ENCODE results near the gene NUP62.
"Not testable (repeated sequence)": the region's sequence is repeated elsewhere in the genome, so short reads cannot be mapped to it uniquely, and the experiment has no call there.

The NUP62 gene

GRCh38 chr19:49951806-49952478 lies 22.6 kb upstream of the NUP62 start:
- DNase-seq, result no peak

GRCh38 chr19:49950956-49951526 lies 21.7 kb upstream of the NUP62 start:
- no peak for DNase-seq

GRCh38 chr19:49950590-49950948 lies 21.3 kb upstream of the NUP62 start:
- no peak for DNase-seq

DNA sequence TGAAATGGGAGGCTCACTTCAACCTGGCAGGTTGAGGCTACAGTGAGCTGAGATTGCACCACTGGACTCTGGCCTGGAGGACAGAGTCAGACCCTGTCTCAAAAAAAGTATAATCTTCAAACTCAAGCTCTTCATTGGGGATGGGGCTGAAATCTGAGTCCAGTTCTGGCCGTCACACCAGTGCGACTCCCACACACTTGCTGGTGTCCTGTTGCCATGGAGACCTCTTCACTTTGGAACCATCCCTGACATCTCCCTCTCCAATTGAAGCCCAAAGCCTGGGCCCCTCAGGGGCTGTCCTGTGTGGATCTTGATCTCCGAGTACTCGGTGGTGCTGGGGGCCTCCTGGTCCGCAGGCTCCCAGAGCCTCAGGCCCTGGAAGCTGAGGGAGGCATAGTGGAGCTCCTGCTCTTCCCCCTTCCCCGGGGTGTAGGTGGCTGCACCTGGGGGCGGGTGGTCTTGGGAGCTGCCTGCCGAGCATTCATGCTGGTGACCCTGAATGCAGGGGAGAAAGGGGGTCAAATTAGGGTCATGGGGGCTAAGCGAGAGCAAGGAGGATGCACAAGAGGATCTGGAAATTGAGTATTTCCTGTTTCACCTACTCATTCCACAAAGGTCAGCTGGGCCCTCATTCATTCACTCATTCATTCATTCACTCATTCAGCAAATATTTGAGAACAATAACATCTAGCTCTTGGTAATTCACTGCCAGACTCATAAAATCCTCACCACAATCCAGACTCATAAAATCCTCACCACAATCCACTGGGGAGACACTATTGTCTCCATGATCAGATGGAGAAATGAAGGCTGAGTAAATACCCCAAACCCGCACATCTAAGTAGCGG lies 20.7 kb upstream of the NUP62 start:
- no peak for DNase-seq

GRCh38 chr19:49946415-49946814 lies 17.1 kb upstream of the NUP62 start:
- DNase-seq, result no peak

DNA sequence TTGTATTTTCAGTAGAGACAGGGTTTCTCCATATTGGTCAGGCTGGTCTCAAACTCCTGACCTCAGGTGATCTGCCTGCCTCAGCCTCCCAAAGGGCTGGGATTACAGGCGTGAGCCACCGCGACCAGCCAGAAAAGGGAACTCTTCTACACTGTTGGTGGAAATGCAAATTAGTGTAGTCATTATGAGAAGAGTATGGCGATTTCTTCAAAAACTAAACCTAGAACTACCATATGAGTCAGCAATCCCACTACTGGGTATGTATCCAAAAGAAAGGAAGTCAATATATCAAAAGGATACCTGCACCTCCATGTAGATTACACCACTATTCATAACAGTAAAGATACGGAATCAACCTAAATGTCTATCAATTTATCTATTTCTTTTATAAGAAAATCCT lies 15.3 kb upstream of the NUP62 start:
- DNase-seq, result not testable (repeated sequence)

DNA sequence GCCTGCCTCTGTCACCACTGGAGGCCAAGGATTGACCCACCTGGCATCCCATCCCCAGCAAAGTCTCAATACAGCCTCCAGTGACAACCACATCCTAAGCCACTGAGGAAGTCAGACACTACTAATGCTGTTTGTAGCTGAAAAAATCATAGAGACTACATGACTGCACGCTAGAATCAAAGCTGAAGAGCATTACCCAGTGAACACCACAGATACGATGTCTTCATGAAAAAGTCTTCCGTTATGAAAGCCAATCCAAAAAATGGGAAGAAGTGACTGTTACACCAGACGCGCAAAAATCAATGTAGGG lies 11.1 kb upstream of the NUP62 start:
- DNase-seq, result no peak

DNA sequence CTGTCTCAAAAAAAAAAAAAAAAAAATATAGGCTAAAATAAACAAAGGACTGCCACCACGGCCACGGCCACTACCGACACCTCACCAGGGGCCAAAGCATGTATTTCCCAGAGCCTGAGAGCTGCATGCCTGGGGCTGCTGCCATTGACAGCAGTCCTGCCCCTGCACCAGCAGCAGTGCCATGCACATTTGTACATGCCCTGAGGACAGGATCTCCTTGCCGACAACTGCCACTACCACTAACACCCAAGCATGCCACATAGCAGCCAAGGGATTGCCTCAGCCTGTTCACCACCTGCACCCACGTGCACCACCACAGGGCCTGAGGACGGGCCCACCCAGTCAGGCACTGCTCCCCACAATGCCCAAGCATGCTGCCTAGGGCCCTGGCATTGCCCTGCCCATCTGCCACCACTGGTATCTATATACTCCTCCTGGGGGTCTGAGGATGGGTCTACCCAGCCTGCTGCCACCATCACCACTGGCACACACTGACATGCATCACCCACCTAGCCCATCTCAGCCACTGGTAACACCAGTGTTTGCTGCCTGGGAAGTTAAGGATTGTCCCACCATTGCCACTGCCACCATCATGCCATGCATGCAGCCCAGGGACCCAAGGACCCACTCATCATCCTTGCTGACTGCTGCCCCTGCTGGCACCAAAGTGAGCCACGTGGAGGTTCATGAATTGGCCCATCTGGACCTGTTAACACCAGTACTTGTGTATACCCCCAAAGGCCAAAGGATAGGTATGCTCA lies 10.6 kb upstream of the NUP62 start:
- DNase-seq, result no peak

- no peak for DNase-seq
These were observed 9.4 kb upstream of the NUP62 start for GRCh38 chr19:49938662-49939061.

GRCh38 chr19:49937750-49938381 lies 8.6 kb upstream of the NUP62 start:
- DNase-seq, result peak; percentile 75

DNA sequence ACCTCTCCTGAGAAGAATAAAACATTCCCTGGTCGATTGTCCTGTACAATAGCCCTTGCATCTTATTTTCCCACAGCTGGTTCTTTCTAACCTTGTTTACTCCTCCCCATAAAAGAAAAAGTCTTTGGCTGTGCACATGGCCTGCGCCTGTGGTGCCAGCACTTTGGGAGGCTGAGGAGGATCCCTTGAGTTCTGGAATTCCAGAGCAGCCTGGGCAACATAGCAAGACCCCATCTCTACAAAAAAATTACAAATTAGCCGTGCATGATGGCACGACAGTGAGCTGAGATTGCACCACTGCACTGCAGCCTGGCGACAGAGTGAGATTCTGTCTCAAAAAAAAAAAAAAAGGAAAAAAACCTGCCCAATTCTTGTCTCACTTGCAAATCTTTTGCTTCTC lies 7.2 kb upstream of the NUP62 start:
- no peak for DNase-seq

- DNase-seq, result no peak
These were observed 4.3 kb upstream of the NUP62 start for GRCh38 chr19:49933643-49934042.

GRCh38 chr19:49932731-49933131 lies 3.4 kb upstream of the NUP62 start:
- peak; percentile 20 for DNase-seq

- no peak for DNase-seq
These were observed 2.7 kb upstream of the NUP62 start for GRCh38 chr19:49932041-49932451.

GRCh38 chr19:49931293-49932040 lies 2.2 kb upstream of the NUP62 start:
- DNase-seq, result no peak

GRCh38 chr19:49930483-49931011 lies 1.2 kb upstream of the NUP62 start:
- no peak for DNase-seq

GRCh38 chr19:49929611-49930482 lies 543 bp upstream of the NUP62 start:
- peak; percentile 86 for DNase-seq

DNA sequence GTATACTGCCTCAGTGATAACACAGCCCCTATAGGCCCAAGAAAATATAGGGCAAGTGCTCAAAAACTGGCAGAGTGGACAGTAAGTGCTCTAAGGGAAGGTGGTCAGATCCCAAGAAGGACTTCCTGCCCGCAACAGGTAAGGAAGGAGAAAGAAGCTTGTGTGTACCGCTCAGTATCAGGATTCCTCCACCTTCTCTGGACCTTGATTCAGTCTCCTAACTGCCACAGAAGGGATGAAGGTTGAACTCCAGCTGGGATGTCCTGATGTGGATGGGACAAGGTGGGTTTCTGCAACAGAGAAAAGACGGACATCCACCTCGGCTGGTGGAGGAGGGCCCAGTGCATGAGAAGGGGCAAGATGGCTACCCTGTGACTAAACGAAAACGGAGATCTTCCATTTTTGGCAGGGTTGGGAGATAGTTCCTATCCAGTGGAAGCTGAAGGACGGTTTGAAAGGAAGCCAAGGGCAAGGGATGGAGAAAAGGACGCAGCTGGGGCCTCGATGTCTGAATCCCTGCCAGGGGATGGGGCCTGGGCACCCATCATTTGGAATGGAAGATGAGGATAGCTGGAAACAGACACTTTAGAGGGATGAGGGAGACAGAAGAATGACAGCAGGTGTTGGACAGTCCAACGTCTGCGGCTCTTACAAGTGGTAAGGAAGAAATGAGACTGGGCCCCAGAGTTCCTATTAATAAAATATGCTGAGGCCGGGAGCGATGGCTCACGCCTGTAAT lies 1.6 kb downstream of the NUP62 start:
- no peak for DNase-seq

DNA sequence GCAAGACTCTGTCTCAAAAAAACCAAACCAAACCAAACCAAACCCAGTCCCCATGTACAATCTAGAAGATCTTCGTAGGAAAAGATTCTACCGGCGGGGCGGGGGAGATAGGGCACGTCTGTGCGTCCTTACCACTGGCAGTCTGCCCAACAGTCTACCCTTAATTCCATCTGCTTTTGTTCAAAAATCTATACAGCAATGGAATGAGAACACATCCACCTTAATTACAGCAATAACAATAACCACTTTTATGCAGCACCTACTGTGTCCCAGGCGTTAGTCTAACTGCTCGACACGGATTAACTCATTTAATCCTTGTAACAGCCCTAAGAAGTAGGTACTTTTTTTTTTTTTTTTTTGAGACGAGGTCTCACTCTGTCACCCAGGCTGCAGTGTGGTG lies 2.8 kb downstream of the NUP62 start:
- DNase-seq, result no peak

- DNase-seq, result no peak
These were observed 3.8 kb downstream of the NUP62 start for GRCh38 chr19:49925486-49925885.

Data from effector CD4-positive, alpha-beta T cell (primary cell).